Right atrium auricular region (tissue), 2 donors: Measurements from ENCODE around the gene CHD9. TPM values are rescaled to one million over a fixed set of nuclear protein-coding genes. Genes with fewer than 3 reads are reported as not detected.
A peak's percentile ranks its signal among the peaks of the same experiment; 100 is the strongest.

Experiments used
- DNase-seq: peaks from one replicate; pipeline ENCODE4 v3.0.0-alpha.2; 2019; ENCODE audit warnings: low spot score
- H3K27ac ChIP-seq, 2 donors: fragments of 200-600 bp; sonication (generic); 1 replicate in 1 of 2; 2 replicates in 1 of 2; pipeline ENCODE4 v1.5.1; 2016 to 2019
- H3K27me3 ChIP-seq, 2 donors: fragments of 200-600 bp; sonication (generic); one replicate each; pipeline versions ENCODE4 v1.5.1 to v1.6.0; 2017 to 2019
- H3K36me3 ChIP-seq: fragments of 200-600 bp; sonication (generic); one replicate; pipeline ENCODE4 v1.5.1; 2016
- H3K4me1 ChIP-seq, 2 donors: fragments of 200-600 bp; sonication (generic); one replicate each; pipeline versions ENCODE4 v1.5.1 to v1.6.0; 2017 to 2019
- H3K4me3 ChIP-seq, 2 donors: fragments of 200-600 bp; sonication (generic); 1 replicate in 1 of 2; 2 replicates in 1 of 2; pipeline ENCODE4 v1.5.1; 2017 to 2019; ENCODE audit warnings: mild to moderate bottlenecking in 1 of 2, moderate library complexity in 1 of 2
- H3K9me3 ChIP-seq, 2 donors: fragments of 200-600 bp; sonication (generic); one replicate each; pipeline ENCODE4 v1.5.1; 2019
- total RNA-seq, 2 donors: library from RNA; depleted of rRNA; stranded (reverse); fragments of >200 nt; gene quantifications; one replicate each; pipeline ENCODE4 v1.1.0, GENCODE V29; 2016
- TF ChIP-seq, protein P1 (sequence below), 2 donors: fragments of 200-600 bp; sonication (generic); IDR thresholded peaks; one replicate each; pipeline ENCODE4 v1.5.1; 2019; ENCODE audit warnings: antibody characterized with exemption in 2 of 2

Gene CHD9
- total RNA-seq, 2 donors from 2014 or later: 49.8 to 54.1 TPM

DNA sequence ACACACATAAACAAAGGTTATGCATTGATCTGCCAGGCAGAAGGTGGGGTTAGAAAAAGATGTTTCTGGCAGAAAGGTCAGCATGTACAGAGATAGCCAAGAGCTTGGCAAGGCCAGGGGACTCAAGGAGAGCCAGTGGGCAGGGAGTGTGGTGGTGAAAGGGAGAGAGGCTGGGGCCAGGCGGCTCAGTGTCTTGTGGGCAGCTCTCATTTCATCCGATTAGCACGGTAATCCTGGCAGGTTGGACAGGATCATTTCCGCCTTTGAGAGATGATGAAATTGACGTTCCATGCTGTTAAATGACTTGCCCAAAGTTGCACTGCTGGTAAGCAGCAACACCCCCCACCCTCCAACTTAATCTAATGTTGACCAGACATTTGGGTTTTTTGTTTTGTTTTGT, 3.6 kb downstream of the CHD9 start:
- H3K4me3 ChIP-seq: no peak overlapping the region
- H3K27ac ChIP-seq: no peak overlapping the region
- TF ChIP-seq, protein P1, sequence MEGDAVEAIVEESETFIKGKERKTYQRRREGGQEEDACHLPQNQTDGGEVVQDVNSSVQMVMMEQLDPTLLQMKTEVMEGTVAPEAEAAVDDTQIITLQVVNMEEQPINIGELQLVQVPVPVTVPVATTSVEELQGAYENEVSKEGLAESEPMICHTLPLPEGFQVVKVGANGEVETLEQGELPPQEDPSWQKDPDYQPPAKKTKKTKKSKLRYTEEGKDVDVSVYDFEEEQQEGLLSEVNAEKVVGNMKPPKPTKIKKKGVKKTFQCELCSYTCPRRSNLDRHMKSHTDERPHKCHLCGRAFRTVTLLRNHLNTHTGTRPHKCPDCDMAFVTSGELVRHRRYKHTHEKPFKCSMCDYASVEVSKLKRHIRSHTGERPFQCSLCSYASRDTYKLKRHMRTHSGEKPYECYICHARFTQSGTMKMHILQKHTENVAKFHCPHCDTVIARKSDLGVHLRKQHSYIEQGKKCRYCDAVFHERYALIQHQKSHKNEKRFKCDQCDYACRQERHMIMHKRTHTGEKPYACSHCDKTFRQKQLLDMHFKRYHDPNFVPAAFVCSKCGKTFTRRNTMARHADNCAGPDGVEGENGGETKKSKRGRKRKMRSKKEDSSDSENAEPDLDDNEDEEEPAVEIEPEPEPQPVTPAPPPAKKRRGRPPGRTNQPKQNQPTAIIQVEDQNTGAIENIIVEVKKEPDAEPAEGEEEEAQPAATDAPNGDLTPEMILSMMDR (IDR thresholded peaks at IDR 0.05): no peak
- H3K36me3 ChIP-seq: no peaks in the 10 kb centered on the region
- no peak for DNase-seq
- no peaks in the 10 kb centered on the region for H3K9me3 ChIP-seq
- peaks cover 0 to 36% of the 10 kb centered on the region in 2 donors for H3K4me1 ChIP-seq
- no peaks in the 10 kb centered on the region for H3K27me3 ChIP-seq

DNA sequence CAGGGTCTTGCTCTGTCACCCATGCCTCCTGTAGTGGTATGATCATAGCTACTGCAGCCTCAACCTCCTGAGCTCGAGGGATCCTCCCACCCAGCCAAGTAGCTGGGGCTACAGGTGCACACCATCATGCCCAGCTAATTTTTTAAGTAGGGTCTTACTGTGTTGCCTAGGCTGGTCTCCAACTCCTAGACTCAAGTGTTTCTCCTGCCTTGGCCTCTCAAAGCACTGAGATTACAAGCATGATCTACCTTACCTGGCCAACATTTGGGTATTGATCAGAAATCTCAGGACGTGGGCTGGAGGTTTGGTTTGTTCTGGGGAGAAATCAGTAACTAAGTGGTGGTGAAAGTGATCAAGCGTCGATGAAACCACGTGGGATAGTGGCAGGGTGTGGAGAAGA, 4.1 kb downstream of the CHD9 start:
- DNase-seq: no peak
- H3K36me3 ChIP-seq: no peaks in the 10 kb centered on the region
- no peaks in the 10 kb centered on the region for H3K27me3 ChIP-seq
- H3K9me3 ChIP-seq: no peaks in the 10 kb centered on the region
- TF ChIP-seq, protein P1 (IDR thresholded peaks at IDR 0.05): no peak
- peaks cover 0 to 37% of the 10 kb centered on the region in 2 donors for H3K4me1 ChIP-seq
- no peak overlapping the region for H3K4me3 ChIP-seq
- no peak overlapping the region for H3K27ac ChIP-seq

DNA sequence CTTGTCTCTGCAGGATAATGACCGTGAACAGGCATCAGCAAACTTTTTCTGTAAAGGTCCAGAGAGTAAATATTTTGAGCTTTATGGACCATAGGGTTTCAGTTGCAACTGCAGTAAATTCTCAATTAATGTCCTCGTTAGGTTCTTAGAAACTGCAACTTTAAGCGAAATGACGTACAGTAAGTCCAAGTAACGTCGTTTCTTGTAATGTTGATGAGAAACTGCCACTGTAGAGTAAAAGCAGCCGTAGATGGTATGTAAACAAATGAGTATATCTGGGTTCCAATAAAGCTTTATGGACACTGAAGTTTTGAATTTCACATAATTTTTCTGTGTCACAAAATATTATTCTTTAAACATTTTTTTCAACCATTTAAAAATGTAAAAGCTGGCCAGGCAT, 4.9 kb downstream of the CHD9 start:
- no peak for DNase-seq
- H3K27ac ChIP-seq: no peak overlapping the region
- H3K4me1 ChIP-seq: peaks cover 0 to 40% of the 10 kb centered on the region in 2 donors
- H3K27me3 ChIP-seq: no peaks in the 10 kb centered on the region
- no peaks in the 10 kb centered on the region for H3K9me3 ChIP-seq
- no peak overlapping the region for H3K4me3 ChIP-seq
- TF ChIP-seq, protein P1 (IDR thresholded peaks at IDR 0.05): no peak
- H3K36me3 ChIP-seq: no peaks in the 10 kb centered on the region

DNA sequence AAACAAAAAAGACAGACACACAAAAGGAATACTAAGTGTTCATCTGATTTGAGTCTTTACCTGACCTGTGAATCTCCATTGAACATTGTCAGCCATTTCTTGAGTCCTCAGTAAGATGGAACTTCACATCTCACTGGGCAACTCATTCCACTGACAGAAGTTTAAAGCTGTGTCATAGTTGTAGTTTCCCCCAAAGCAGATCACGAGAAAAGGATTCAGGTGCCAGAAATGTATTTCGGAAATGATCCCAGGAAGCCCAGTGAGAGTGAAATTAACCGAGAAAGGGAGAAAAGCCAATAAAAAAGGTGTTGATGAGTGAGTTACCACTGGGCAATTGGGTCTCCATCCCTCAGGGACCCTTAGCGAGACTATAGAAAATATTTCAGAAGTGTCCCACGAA, 6.5 kb downstream of the CHD9 start:
- TF ChIP-seq, protein P1 (IDR thresholded peaks at IDR 0.05): no peak
- DNase-seq: no peak
- Histone ChIP-seq H3K4me3 (no peak overlapping the region), H3K36me3 (no peaks in the 10 kb centered on the region), H3K4me1 (peaks cover 0 to 44% of the 10 kb centered on the region in 2 donors), H3K27me3 (no peaks in the 10 kb centered on the region), H3K27ac (no peak overlapping the region), H3K9me3 (no peaks in the 10 kb centered on the region)

DNA sequence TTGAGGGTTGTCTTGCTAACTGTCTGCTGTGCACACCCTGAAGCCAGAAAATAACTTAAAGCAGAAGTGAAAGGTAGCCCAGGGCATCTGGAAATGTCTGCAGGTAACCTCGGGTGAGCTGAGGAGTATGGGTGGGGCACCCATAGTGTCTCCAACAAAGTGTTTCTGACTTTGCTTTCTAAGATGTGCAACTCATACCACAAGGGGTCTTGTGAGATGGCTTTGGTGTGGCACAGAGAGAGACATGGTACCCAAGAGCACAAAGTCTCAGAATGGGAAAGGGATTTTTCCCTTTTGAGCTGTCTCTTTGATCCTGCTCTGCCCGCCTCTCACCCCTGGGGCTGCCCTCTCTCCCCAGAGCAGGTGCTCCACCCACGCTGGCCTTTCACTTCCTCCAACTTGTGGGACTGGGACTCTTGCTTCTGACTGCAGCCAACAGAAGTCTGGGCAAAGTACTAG, 6.9 kb downstream of the CHD9 start:
- no peaks in the 10 kb centered on the region for H3K27me3 ChIP-seq
- peaks cover 0 to 43% of the 10 kb centered on the region in 2 donors for H3K4me1 ChIP-seq
- TF ChIP-seq, protein P1 (IDR thresholded peaks at IDR 0.05): no peak
- no peaks in the 10 kb centered on the region for H3K36me3 ChIP-seq
- DNase-seq: no peak
- no peak overlapping the region for H3K4me3 ChIP-seq
- peak overlapping the region in 1 of 2 donors; percentile 33 for H3K27ac ChIP-seq
- H3K9me3 ChIP-seq: no peaks in the 10 kb centered on the region

DNA sequence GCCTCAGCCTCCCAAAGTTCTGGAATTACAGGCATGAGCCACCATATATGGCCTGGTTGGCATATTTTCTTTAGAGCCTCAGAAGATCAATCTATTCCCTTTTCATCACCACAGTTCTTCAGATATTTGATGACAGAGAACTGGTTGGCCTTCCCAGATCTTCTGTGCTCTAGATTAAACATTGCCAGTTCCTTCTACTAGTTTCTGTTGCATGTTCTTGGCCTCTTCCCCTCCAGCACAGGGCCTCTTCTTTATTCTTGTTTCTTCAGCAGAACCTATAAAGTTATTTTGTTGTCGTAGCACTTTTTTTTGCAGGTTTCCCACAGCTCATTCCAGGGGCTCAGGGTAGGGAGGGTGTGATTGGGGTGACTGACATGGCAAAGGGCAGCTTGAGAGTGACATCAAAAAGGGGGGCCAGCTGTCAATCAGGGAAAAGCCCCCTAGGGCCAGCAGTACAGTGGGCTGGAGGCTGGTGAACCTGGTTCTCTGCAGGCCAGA, 9.3 kb downstream of the CHD9 start:
- Histone ChIP-seq H3K4me3 (no peak overlapping the region), H3K9me3 (no peaks in the 10 kb centered on the region), H3K27me3 (no peaks in the 10 kb centered on the region), H3K36me3 (no peaks in the 10 kb centered on the region), H3K4me1 (peaks cover 0 to 43% of the 10 kb centered on the region in 2 donors), H3K27ac (peak overlapping the region in 1 of 2 donors; percentile 56)
- DNase-seq: no peak
- TF ChIP-seq, protein P1 (IDR thresholded peaks at IDR 0.05): no peak
